ENCODE measurements around the gene FNBP1L.
"Not testable (repeated sequence)": the region's sequence is repeated elsewhere in the genome, so short reads cannot be mapped to it uniquely, and the experiment has no call there.

The FNBP1L gene

DNA sequence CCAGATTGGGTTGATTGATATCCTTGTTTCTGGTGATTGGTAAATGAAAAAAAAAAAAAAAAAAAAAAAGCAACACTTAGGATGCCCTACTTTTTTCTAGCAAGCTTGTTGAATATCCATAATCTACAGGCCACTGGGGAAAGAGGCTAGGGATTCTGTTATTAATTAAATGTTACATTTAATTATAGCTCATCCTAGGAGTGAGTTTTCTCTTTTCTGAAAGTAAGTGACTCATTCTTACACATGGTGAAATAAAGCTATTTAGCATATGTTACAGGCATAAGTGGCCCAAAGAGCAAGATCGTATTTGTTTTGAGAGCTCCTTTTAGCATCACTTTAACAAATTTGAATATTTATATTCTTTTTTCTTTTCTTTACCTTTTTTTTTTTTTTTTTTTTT is 94.5 kb downstream of the FNBP1L start:
- H3K4me3 ChIP-seq (ENCODE audit: low read depth, low read length) = no peak overlapping the region
- ChIA-PET POLR2A (no interaction called here), CTCF (no interaction called here)
- DNase-seq (ENCODE audit: low read depth, low spot score) = no peak
- TF ChIP-seq, protein P1, sequence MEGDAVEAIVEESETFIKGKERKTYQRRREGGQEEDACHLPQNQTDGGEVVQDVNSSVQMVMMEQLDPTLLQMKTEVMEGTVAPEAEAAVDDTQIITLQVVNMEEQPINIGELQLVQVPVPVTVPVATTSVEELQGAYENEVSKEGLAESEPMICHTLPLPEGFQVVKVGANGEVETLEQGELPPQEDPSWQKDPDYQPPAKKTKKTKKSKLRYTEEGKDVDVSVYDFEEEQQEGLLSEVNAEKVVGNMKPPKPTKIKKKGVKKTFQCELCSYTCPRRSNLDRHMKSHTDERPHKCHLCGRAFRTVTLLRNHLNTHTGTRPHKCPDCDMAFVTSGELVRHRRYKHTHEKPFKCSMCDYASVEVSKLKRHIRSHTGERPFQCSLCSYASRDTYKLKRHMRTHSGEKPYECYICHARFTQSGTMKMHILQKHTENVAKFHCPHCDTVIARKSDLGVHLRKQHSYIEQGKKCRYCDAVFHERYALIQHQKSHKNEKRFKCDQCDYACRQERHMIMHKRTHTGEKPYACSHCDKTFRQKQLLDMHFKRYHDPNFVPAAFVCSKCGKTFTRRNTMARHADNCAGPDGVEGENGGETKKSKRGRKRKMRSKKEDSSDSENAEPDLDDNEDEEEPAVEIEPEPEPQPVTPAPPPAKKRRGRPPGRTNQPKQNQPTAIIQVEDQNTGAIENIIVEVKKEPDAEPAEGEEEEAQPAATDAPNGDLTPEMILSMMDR (IDR thresholded peaks at IDR 0.05; ENCODE audit: insufficient read depth, low read length, missing control alignments) = no peak

DNA sequence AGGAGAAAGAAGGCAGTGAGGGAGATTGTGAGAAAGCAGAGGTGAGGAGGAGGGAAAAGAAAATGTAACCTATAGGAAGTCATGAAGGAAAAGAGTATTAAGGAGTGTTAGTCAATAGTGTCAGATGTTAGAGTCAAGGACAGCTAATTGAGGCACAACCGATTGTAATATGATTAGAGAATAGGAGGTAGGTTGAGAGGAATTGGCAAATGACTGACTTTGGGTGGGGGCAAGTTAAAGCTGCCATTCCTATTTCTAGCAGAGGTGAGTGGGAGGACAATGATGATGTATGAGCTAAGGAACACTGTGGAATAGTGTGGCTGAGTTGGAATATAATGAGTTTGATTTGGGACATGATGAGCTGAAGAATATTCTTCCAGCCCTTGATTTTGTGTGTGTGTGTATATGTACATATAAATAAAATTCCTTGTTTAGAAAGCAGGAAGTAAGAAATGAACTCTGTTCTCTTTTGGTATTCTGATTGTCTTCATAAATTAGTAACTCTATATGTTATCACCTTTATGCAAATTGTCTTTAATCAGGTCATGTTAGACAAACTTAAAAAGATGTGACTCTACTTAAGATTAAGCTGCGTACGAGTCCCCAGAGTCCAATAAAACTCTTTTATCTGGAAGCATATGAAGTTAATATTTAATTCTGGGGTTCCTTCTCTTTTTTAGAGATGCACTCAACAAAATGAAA is 98.4 kb downstream of the FNBP1L start:
- TF ChIP-seq, protein P1 (IDR thresholded peaks at IDR 0.05; ENCODE audit: insufficient read depth, low read length, missing control alignments) = no peak
- no peak overlapping the region for H3K4me3 ChIP-seq (ENCODE audit: low read depth, low read length)
- POLR2A ChIA-PET = no interaction called here
- no peak for DNase-seq (ENCODE audit: low read depth, low spot score)
- CTCF ChIA-PET = interaction anchor here (1.9 kb wide), 1 partner anchor 242 kb away, joined by 5 read pairs; no protein-coding TSS in a partner anchor

DNA sequence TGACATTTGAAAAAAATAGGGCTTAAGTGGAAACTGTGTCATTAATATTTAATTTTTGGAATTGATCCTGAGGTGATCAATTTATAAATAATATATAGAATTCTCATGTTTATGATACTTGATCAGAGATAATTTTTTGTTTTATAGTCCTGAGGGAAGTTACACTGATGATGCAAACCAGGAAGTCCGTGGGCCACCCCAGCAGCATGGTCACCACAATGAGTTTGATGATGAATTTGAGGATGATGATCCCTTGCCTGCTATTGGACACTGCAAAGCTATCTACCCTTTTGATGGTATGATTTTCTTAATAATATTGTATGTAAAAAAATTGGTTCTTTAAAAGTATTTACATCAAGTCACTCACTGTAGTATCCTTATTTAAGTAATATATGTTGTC is 101.2 kb downstream of the FNBP1L start:
- ChIA-PET CTCF (interaction anchor here (1.4 kb wide), 1 partner anchor 9 kb away, joined by 4 read pairs; no protein-coding TSS in a partner anchor), POLR2A (no interaction called here)
- H3K4me3 ChIP-seq (ENCODE audit: low read depth, low read length) = no peak overlapping the region
- TF ChIP-seq, protein P1 (IDR thresholded peaks at IDR 0.05; ENCODE audit: insufficient read depth, low read length, missing control alignments) = no peak
- no peak for DNase-seq (ENCODE audit: low read depth, low spot score)

GRCh38 chr1:93549811-93550210 is 101.9 kb downstream of the FNBP1L start:
- no peak overlapping the region for H3K4me3 ChIP-seq (ENCODE audit: low read depth, low read length)
- no peak for DNase-seq (ENCODE audit: low read depth, low spot score)
- TF ChIP-seq, protein P1 (IDR thresholded peaks at IDR 0.05; ENCODE audit: insufficient read depth, low read length, missing control alignments) = no peak
- CTCF ChIA-PET = interaction anchor here (1.4 kb wide), 1 partner anchor 10 kb away, joined by 4 read pairs; no protein-coding TSS in a partner anchor
- POLR2A ChIA-PET = no interaction called here

DNA sequence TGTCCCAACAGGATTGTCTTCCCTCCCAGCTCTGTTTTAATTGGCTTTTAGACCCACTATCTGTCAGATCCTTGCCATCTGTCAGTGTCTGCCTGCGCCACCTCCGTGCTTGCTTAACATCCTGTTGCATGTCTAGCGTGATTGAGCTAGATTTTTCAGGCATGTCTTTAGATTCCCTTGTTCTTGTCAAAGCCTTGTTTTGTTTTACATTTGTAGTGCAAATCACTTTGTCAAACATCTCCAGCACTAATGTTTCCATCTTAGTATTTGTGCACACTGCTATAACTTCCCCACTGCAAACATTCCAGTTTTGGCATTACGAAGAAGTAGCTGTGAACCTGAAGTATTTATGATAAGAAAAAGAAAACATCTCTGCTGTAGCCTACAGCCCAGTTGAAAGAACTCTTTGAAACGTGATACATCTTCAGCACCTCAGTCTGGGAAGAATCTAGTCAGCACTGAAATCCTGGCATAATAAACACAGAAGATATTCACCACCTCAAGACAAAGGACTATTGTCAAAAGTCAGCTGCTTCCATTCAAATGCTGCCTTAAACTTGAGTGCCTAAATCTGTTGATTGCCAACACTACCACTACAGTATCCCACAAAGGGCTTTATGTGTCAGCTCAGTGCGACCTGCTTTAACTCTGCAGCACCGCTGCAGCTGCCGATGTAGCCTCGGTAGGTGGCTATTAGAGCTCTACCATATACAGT is 105.0 kb downstream of the FNBP1L start:
- H3K4me3 ChIP-seq (ENCODE audit: low read depth, low read length) = no peak overlapping the region
- peak; percentile 42 for DNase-seq (ENCODE audit: low read depth, low spot score)
- ChIA-PET CTCF (interaction anchor here (0.8 to 1.2 kb wide), 3 partner anchors 13 to 291 kb away, joined by 3 to 5 read pairs (median 4); no protein-coding TSS in a partner anchor), POLR2A (no interaction called here)
- TF ChIP-seq, protein P1 (IDR thresholded peaks at IDR 0.05; ENCODE audit: insufficient read depth, low read length, missing control alignments) = no peak

DNA sequence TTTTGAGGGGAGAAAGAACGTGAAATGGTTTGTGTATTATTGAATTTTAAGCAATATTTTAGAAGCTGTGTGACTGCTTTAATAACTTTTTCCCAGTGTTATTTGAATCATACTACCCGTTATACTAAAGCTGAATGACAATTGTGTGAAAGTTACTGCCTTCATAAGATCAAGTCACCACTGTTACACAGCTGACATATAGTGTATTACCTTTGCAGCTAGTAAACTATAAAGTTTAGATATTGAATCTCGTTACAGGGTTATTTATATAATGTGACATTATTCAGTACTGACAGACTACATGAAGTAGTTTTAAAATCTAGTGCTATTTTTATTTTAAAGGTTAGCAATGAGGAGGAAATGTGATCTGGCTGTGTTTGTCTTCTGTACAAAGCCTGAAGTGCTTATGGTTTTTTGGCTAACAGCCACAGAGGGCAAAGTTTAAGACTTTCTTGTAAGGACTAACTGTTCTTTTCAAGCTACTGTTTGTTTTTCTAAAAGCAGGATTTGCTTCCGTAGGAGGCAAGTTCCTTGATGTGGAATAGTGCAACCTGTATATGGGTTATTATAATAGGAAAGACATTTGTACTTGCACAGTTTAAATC is 106.1 kb downstream of the FNBP1L start:
- POLR2A ChIA-PET; DNase-seq (ENCODE audit: low read depth, low spot score); H3K4me3 ChIP-seq (ENCODE audit: low read depth, low read length): not testable (repeated sequence)
- CTCF ChIA-PET = interaction anchor here (1.1 kb wide), 1 partner anchor 14 kb away, joined by 5 read pairs; no protein-coding TSS in a partner anchor
